ENCODE data around the gene TMEM14A.
A peak's percentile ranks its signal among the peaks of the same experiment; 100 is the strongest.
"Not testable (repeated sequence)": the region's sequence is repeated elsewhere in the genome, so short reads cannot be mapped to it uniquely, and the experiment has no call there.

Gene TMEM14A, protein sequence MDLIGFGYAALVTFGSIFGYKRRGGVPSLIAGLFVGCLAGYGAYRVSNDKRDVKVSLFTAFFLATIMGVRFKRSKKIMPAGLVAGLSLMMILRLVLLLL

DNA sequence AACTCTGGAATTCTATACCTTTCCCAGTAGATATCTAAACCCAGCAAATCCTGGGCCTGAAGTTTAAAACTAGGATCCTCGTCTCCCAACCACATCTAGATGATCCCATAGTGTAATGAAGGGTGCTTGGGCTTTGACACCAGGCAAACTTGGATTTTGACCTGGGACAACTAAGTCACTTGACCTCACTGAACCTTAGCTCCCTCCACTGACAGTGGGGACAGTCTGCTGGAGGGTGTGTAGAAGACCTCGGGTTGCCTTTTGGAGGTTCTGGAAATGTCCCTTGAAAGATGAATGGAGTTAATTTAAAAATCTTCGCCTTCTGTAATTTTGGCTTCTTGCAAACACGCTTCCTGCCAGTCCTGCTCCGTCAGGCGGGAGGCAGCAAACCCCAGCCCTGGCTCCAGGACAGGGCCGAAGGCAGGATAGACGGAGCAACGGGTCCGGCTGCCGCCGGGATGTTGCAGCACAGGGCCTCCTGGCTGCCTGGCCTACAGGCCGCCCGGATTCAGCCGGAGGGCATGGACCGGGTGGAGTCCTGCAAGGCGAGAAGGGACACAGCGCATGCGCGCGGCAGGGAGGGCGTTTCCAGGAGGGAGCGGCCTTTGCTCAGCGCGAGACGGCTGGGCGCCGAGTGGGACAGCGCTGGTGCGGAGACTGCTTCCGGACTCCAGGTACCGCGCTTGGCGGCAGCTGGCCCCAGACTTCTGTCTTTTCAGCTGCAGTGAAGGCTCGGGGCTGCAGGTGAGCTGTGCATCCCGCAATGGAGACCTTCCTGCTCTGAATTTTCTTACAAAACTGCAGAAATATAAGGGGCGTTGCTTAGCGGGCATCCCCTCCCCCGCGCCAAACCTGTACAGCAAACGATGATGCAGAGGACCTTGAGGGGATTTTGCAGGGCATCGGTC lies at the start of gene TMEM14A:
TMEM14A (plus strand) TSS at position 612 of the 908 bp plus-strand sequence. CDS start 5,990 bp downstream, outside the sequence.
- peak; percentile 86 for DNase-seq (ENCODE audit: low read depth)

- DNase-seq (ENCODE audit: low read depth): no peak
Observed at GRCh38 chr6:52621631-52622030, 49.3 kb upstream of the TMEM14A start.

DNA sequence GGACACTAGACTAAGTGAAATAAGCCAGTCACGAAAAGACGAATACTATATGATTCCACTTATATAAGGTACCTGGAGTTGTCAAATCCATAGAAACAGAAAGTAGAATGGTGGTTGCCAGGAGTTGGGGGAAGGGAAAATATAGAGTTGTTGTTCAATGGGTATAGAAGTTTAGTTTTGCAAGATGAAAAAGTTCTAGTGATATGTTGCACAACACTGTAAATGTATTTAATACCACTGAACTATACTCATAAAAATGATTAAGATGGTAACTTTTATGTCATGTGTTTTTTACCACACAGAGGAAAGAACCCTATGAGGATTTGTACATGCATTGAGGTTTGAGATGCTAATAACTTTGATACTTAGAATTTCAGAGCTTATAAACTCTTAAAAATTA lies 48.1 kb upstream of the TMEM14A start:
- DNase-seq (ENCODE audit: low read depth): no peak

- no peak for DNase-seq (ENCODE audit: low read depth)
Observed at GRCh38 chr6:52632011-52632410, 38.9 kb upstream of the TMEM14A start.

- DNase-seq (ENCODE audit: low read depth): no peak
Observed at GRCh38 chr6:52634211-52634610, 36.7 kb upstream of the TMEM14A start.

GRCh38 chr6:52635049-52635577 lies 35.8 kb upstream of the TMEM14A start:
- no peak for DNase-seq (ENCODE audit: low read depth)

- DNase-seq (ENCODE audit: low read depth): no peak
Observed at GRCh38 chr6:52636830-52637229, 34.1 kb upstream of the TMEM14A start.

GRCh38 chr6:52639493-52639892 lies 31.4 kb upstream of the TMEM14A start:
- no peak for DNase-seq (ENCODE audit: low read depth)

DNA sequence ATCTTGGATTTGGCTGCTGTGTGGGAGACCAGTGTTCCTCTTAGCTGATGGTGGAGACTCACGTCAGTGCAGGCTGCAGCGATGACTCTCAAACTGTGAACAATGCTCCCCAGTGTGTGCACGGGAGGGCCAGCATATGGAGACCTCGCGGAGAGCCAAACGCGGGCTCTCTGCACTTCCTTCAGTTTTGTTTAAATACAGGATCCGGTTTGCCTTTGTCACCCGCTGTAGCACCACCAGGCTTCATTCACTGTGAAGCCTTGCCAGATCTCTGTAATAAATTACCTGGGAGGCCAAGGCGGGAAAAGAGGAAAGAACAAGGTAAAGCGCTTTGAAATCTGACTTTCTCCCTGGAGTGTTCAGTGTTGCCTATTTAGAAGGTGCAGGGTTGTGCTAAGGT lies 30.7 kb upstream of the TMEM14A start:
- no peak for DNase-seq (ENCODE audit: low read depth)

DNA sequence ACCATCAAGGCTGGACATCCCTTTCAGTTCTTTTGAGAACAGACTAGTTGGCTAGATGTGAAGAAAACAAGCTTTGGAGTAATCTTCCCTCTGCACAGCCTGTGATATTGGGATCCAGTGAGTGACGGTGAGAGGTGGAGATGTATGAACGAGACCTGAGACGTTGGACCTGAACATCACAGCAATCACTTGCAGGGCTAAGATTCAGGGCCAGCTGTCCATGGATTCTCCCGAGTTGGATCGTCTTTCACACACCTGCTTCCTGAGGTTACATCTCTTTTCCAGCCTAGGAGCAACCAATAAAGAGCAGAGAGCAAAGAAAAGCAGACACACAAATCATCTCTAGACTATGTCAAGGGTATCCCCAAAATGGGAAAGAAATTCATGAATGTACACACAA lies 30.0 kb upstream of the TMEM14A start:
- DNase-seq (ENCODE audit: low read depth): no peak

DNA sequence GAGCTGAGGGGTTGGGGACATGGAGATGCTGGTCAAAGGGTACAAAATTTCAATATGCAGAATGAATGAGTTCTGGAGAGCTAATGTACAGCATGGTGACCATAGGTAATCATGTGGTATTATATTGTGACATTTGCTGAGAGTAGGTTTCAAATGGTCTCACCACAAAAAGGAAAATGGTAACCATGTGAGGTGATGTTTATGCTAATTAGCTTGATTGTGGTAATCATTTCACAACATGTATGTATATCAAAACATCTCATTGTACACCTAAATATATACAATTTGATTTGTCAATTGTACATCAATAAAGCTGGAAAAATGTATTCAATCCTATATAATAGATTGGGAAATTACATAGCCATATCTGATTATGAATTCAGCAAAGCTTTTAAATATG lies 29.5 kb upstream of the TMEM14A start:
- DNase-seq (ENCODE audit: low read depth): no peak

DNA sequence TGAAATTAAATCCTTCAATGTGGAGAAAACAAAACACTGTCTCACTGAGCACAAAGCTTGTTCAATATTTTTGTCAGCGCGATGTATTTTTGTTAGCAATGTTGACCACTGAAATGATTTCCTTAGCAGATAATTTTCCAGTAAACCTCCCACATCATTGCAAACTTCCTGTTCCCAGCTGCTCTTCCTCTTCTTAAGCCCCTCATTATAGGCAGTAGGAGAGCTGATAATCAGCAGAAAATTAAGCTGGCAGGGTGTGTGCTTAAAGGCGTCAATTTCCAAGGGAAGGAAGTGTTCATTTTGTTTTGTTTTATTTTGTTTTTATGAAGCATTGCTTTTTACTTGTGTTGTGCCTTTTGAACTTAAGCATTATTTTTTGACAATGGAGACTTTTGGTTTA lies 29.1 kb upstream of the TMEM14A start:
- DNase-seq (ENCODE audit: low read depth): no peak

DNA sequence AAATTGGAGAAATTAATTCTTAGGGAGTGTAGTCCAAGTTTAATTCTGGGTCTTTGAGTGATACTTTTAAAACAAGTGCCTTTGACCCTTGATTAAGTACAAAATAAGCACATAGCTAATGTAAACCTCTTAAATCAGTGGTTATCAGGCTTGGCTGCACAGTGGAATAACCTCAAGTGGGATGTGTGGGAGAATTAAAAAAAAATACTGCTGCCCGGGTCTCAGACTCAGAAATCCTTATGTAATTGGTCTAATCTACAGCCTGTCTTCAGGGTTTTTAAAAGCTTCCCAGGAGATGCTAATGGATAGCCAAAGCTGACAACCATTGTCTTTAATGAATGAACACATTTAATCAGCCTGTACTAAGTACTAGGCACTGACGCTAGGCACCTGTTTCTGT lies 28.5 kb upstream of the TMEM14A start:
- no peak for DNase-seq (ENCODE audit: low read depth)

GRCh38 chr6:52643158-52643557 lies 27.8 kb upstream of the TMEM14A start:
- DNase-seq (ENCODE audit: low read depth): no peak

GRCh38 chr6:52644253-52644652 lies 26.7 kb upstream of the TMEM14A start:
- no peak for DNase-seq (ENCODE audit: low read depth)

DNA sequence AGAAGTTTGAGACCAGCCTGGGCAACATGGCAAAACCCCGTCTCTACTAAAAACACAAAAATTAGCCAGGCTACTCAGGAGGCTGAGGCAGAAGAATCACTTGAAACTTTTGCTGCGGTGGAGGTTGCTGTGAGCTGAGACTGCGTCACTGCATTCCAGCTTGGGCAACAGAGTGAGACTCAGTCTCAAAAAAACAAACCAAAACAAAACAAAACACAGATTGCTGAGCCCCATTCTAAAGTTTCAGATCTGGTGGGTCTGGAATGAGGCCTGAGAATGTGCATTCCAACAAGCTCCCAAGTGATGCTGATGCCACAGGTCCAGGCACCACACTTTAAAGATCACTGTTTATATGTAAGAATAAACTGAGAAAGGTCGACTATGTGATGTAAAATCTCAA lies 24.9 kb upstream of the TMEM14A start:
- DNase-seq (ENCODE audit: low read depth): no peak

DNA sequence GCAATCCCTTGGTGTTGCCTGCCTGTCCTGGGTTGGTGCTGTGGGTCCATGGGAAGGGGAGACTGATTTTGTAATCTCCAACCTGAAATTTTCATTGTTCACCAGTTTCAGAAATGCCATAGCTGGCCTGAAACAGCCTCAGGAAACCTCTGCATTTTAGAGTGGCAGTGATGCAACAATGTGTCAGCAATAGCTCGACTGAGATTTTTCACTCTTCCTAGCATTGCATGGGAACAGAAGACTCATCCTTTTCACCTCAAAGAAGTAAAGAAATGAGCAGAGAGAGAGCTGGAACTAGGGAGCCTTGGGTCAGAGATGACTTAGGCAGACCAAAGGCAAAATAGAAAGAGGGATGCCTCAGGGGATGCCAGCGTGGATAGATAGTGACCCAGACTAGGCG lies 23.7 kb upstream of the TMEM14A start:
- no peak for DNase-seq (ENCODE audit: low read depth)

- no peak for DNase-seq (ENCODE audit: low read depth)
Observed at GRCh38 chr6:52649536-52650160, 21.3 kb upstream of the TMEM14A start.

DNA sequence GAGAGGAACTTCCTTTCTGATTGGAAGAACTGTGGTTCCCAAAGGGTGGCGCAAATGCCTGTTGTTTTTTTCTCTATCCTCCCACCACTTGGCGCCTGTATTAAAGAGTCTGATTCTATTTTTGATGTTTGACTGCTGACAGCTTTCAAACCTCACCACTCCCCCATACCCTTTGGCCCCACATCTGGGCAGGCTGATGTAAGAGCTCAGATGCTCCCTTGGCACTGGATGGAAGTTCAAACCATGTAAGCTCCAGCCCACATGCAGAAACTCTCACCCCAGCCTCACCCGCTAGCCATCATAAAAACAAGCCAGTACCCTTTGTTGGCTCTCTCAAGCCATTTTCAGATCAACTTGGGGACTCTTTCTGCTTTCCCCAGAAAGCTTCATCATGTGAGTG lies 20.0 kb upstream of the TMEM14A start:
- DNase-seq (ENCODE audit: low read depth): no peak

GRCh38 chr6:52653151-52653550 lies 17.8 kb upstream of the TMEM14A start:
- no peak for DNase-seq (ENCODE audit: low read depth)

DNA sequence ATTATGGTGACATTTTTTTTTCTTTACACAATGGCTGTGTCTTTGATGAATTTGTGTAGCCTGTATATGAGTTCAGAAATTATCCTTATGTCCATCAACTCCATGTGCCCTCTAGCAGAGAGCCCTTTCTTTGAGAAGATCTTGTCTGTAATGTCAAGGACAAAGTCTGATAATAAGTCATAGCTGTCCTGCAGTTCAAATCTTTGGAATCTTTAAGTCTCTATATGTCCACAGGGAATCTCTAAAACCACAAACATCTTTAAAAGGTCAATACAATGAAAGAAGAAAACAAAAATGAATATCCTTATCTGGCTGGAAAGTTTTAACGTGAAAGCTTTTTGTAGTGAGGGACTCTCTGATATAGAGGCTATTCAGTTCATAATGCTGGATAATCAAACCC lies 16.9 kb upstream of the TMEM14A start:
- DNase-seq (ENCODE audit: low read depth): no peak

DNA sequence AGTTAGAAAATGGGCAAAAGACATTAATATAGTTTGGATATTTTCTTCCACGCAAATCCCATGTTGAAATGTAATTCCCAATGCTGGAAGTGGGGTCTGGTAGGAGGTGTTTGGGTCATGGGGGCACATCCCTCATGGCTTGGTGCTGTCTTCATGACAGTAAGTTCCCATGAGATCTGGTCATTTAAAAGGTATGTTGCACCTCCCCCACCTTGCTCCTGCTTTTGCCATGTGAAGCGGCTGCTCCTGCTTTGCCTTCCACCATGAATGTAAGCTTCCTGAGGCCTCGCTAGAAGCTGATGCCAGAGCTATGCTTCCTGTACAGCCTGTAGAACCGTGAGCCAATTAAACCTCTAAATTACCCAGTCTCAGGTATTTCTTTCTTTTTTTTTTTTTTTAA lies 16.3 kb upstream of the TMEM14A start:
- no peak for DNase-seq (ENCODE audit: low read depth)

- not testable (repeated sequence) for DNase-seq (ENCODE audit: low read depth)
Observed at GRCh38 chr6:52655941-52656340, 15.0 kb upstream of the TMEM14A start.

Measured in activated gamma-delta T cell treated with anti-CD3 and anti-CD28 coated beads, Interleukin-2, amount 50 U/mL, for 16 hours (primary cell).